GM12864 (cell line): Measurements from ENCODE around the gene KRTAP2-2.

Experiments used
- DNase-seq: peaks from one replicate; pipeline ENCODE4 v3.0.0-alpha.2; 2011; ENCODE audit warnings: low read depth
- H3K4me3 ChIP-seq: 2 replicates; pipeline ENCODE4 v1.5.1; 2011; ENCODE audit warnings: mild to moderate bottlenecking, low read depth, low read length, control low read depth
- CTCF ChIP-seq: IDR thresholded peaks from 2 replicates; pipeline ENCODE4 v1.5.1; 2011; ENCODE audit warnings: low read depth, mild to moderate bottlenecking, moderate library complexity, low read length, control low read depth, inconsistent platforms; ENCODE audit errors: missing control alignments

Gene KRTAP2-2

GRCh38 chr17:41020336-41020735 lies 34.7 kb downstream of the KRTAP2-2 start:
- no peak for TF ChIP-seq CTCF
- no peak for DNase-seq
- H3K4me3 ChIP-seq = no peak overlapping the region

GRCh38 chr17:41019415-41019814 lies 35.6 kb downstream of the KRTAP2-2 start:
- no peak for TF ChIP-seq CTCF
- no peak for DNase-seq
- no peak overlapping the region for H3K4me3 ChIP-seq

GRCh38 chr17:41018541-41018940 lies 36.5 kb downstream of the KRTAP2-2 start:
- H3K4me3 ChIP-seq = no peak overlapping the region
- TF ChIP-seq CTCF = no peak
- no peak for DNase-seq

GRCh38 chr17:41016578-41017215 lies 38.3 kb downstream of the KRTAP2-2 start:
- DNase-seq = no peak
- no peak overlapping the region for H3K4me3 ChIP-seq
- TF ChIP-seq CTCF = no peak

- no peak for TF ChIP-seq CTCF
Measured at GRCh38 chr17:41015454-41015853, 39.6 kb downstream of the KRTAP2-2 start.

GRCh38 chr17:41013606-41014005 lies 41.4 kb downstream of the KRTAP2-2 start:
- TF ChIP-seq CTCF = no peak
- no peak overlapping the region for H3K4me3 ChIP-seq
- no peak for DNase-seq

More at GRCh38 chr17:41015454-41015853, 39.6 kb downstream of the KRTAP2-2 start:
- no peak for DNase-seq
- no peak overlapping the region for H3K4me3 ChIP-seq

GRCh38 chr17:41013181-41013580 lies 41.8 kb downstream of the KRTAP2-2 start:
- no peak overlapping the region for H3K4me3 ChIP-seq
- no peak for TF ChIP-seq CTCF
- DNase-seq = no peak
